Calu3 (cell line): ENCODE data around the gene FER1L5. TPM values are rescaled to one million over a fixed set of nuclear protein-coding genes. Genes with fewer than 3 reads are reported as not detected.

Experiments used
- Bru-seq: library from RNA; stranded (reverse); fragments of 400-500 nt; gene quantifications from one replicate; lab custom pipeline; 2021; lab: Mats Ljungman, UMichigan
- BruChase-seq, 2 experiments: library from RNA; stranded (reverse); fragments of 400-500 nt; gene quantifications; one replicate each; lab custom pipeline; 2021; lab: Mats Ljungman, UMichigan
- BruUV-seq: library from RNA; stranded (reverse); fragments of 400-500 nt; replicated peaks from 2 replicates; lab custom pipeline; 2021; lab: Mats Ljungman, UMichigan
- CTCF ChIA-PET: fragments of 300-600 bp; sonication (Branson Sonifier 250); formaldehyde crosslinking; loops from one replicate; lab custom pipeline; 2022; ENCODE audit warnings: antibody characterized with exemption; lab: Charles Lee
- DNase-seq: peaks from one replicate; pipeline ENCODE4 v3.0.0; 2022
- H3K27ac Mint-ChIP-seq: one replicate; pipeline ENCODE4 v1.8.0; 2022; ENCODE audit warnings: mixed read lengths; ENCODE audit not compliant: unreplicated experiment
- H3K27me3 Mint-ChIP-seq: one replicate; pipeline ENCODE4 v1.8.0; 2022; ENCODE audit warnings: mixed read lengths; ENCODE audit not compliant: unreplicated experiment
- H3K36me3 Mint-ChIP-seq: one replicate; pipeline ENCODE4 v1.8.0; 2022; ENCODE audit warnings: mild to moderate bottlenecking, moderate library complexity, mixed read lengths; ENCODE audit not compliant: insufficient read depth, unreplicated experiment
- H3K4me1 Mint-ChIP-seq: one replicate; pipeline ENCODE4 v1.8.0; 2022; ENCODE audit warnings: mild to moderate bottlenecking, low read depth, mixed read lengths; ENCODE audit not compliant: unreplicated experiment
- H3K4me3 Mint-ChIP-seq: one replicate; pipeline ENCODE4 v1.8.0; 2022; ENCODE audit warnings: mild to moderate bottlenecking, low read depth, moderate library complexity, mixed read lengths; ENCODE audit not compliant: unreplicated experiment
- H3K9me3 Mint-ChIP-seq: one replicate; pipeline ENCODE4 v1.8.0; 2022; ENCODE audit warnings: low read depth, mixed read lengths; ENCODE audit not compliant: unreplicated experiment
- CTCF ChIP-seq: fragments of 200-600 bp; IDR thresholded peaks from one replicate; pipeline ENCODE4 v1.8.0; 2022; ENCODE audit warnings: antibody characterized with exemption; ENCODE audit not compliant: unreplicated experiment
- intact Hi-C: fragments of 100-400 bp; cut with micrococcal nuclease; formaldehyde crosslinking; loops from one replicate; pipeline ENCODE4 v1.10.0; 2022; ENCODE audit not compliant: unreplicated experiment
- long read RNA-seq: library from polyadenylated mRNA; stranded (forward); transcript quantifications from one replicate; pipeline ENCODE4 v2.0.0, GENCODE V29; 2022
- total RNA-seq: library from RNA; stranded (reverse); gene quantifications from 2 replicates; pipeline ENCODE4 v1.2.3, GENCODE V29; 2022

The FER1L5 gene
- not detected in 2 replicates for total RNA-seq
- percentile 4 among the genes with signal in this experiment for Bru-seq, nascent RNA
- percentile 5 among the genes with signal in this experiment for BruChase-seq, experiment 1, labeled RNA remaining after a 6-hour chase
- BruChase-seq, experiment 2, labeled RNA remaining after a 2-hour chase = percentile 6 among the genes with signal in this experiment
- long read RNA-seq = 0 reads

DNA sequence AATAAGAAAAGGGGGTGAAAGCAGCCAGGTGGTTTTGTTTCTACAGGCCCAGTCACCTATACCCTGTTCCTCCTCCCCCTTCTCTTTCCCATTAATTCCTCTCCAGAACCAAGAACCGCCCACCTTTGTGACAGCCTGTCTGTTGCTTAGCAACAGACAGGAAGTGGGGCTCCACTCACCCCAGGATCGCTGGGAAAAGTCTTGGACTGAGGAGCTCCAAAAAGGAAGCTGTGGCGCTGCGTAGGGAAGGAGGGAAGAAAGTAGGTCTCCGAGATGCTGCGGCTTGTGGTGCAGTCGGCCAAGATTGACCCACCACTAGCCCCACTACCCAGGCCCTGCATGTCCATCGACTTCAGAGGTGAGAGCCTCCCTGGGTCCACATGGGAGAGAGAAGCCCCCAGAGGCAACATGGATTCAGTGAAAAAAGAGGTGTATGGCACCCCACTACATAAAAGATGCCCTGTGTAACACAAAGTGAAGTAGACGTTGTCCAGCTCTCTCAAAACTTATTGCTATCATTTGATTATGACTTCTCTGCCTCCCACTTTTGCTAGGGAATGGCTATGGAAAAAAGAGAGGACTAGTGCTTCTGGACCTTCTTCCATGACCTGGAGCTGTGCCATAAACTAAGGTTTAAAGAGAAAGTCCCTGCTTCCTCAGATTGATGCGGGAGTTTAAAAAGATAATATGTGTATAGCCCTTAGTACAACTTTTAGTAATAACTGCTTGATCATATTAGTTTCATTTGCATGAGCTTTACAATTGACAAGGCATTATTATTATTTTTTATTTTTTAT, at the start of gene FER1L5:
Gene FER1L5 (plus strand): TSS at position 201 of the 797 bp plus-strand sequence. CDS start 73 bp downstream, at position 274.
- CTCF ChIA-PET = no interaction called here
- no peak within 1 kb of the TSS for H3K4me3 Mint-ChIP-seq
- intact Hi-C loops = no loop called here
- H3K27ac Mint-ChIP-seq = no peak within 1 kb of the TSS
- no peak for DNase-seq
- H3K27me3 Mint-ChIP-seq = peaks cover 2% of the 10 kb centered on the region
- no peaks in the 10 kb centered on the region for H3K4me1 Mint-ChIP-seq
- TF ChIP-seq CTCF = no peak
- H3K36me3 Mint-ChIP-seq = peaks cover 12% of the 10 kb centered on the region
- BruUV-seq = no TSS peak
- no peaks in the 10 kb centered on the region for H3K9me3 Mint-ChIP-seq

DNA sequence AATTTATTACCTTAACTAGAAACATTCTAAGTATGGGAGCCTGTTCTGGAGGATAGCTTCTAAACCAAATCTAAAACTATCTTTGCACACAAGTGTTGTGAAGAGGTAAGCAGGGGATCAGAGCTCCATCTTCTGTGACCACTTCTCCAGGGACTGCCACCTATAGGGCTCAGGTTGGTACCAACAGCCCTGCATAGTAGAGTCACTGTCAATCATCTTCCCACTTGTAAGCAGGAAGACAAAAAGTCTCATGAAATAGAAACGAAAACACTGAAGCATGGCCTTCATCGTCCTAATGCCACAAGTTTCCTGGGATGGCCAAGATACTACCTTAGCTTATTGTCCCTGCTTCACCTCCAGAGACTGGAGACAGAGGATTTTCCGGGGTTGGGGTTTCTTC, 48.3 kb upstream of the FER1L5 start:
- peaks cover 33% of the 10 kb centered on the region for H3K36me3 Mint-ChIP-seq
- BruUV-seq = no TSS peak
- TF ChIP-seq CTCF = no peak
- intact Hi-C loops = no loop called here
- no peak overlapping the region for H3K27ac Mint-ChIP-seq
- no peak overlapping the region for H3K4me3 Mint-ChIP-seq
- no peaks in the 10 kb centered on the region for H3K9me3 Mint-ChIP-seq
- H3K27me3 Mint-ChIP-seq = no peaks in the 10 kb centered on the region
- H3K4me1 Mint-ChIP-seq = no peaks in the 10 kb centered on the region
- DNase-seq = no peak
- CTCF ChIA-PET = no interaction called here

- no peak for TF ChIP-seq CTCF
- no peak overlapping the region for H3K4me3 Mint-ChIP-seq
- BruUV-seq = no TSS peak
- H3K36me3 Mint-ChIP-seq = peaks cover 33% of the 10 kb centered on the region
- intact Hi-C loops = no loop called here
- CTCF ChIA-PET = no interaction called here
- no peak for DNase-seq
- no peak overlapping the region for H3K27ac Mint-ChIP-seq
- H3K4me1 Mint-ChIP-seq = no peaks in the 10 kb centered on the region
- H3K27me3 Mint-ChIP-seq = no peaks in the 10 kb centered on the region
- H3K9me3 Mint-ChIP-seq = no peaks in the 10 kb centered on the region
These were observed 47.8 kb upstream of the FER1L5 start for GRCh38 chr2:96594691-96595152.

GRCh38 chr2:96596596-96596995, 46.0 kb upstream of the FER1L5 start:
- H3K27ac Mint-ChIP-seq = no peak overlapping the region
- H3K4me3 Mint-ChIP-seq = no peak overlapping the region
- no TSS peak for BruUV-seq
- CTCF ChIA-PET = no interaction called here
- peaks cover under 1% of the 10 kb centered on the region for H3K4me1 Mint-ChIP-seq
- intact Hi-C loops = no loop called here
- no peak for DNase-seq
- TF ChIP-seq CTCF = no peak
- no peaks in the 10 kb centered on the region for H3K27me3 Mint-ChIP-seq
- H3K9me3 Mint-ChIP-seq = no peaks in the 10 kb centered on the region
- peaks cover 41% of the 10 kb centered on the region for H3K36me3 Mint-ChIP-seq
